K562 (cell line): ENCODE measurements around the gene C1orf74. TPM values are rescaled to one million over a fixed set of nuclear protein-coding genes. Genes with fewer than 3 reads are reported as not detected.

ENCODE experiments used
- RBBP5 ChIP-seq: fragments of 200-600 bp; sonication (generic); IDR thresholded peaks from 2 replicates; pipeline ENCODE4 v1.6.1; 2012; ENCODE audit warnings: borderline replicate concordance, mild to moderate bottlenecking, low read length, control low read depth, inconsistent platforms; ENCODE audit not compliant: insufficient read depth, poor library complexity, severe bottlenecking
- SNRNP70 ChIP-seq: fragments of 200-400 bp; formaldehyde crosslinking; optimal IDR thresholded peaks from 2 replicates; pipeline ENCODE3; 2017; ENCODE audit warnings: low read depth, low read length
- SRSF9 ChIP-seq: fragments of 200-400 bp; formaldehyde crosslinking; IDR thresholded peaks from 2 replicates; pipeline ENCODE4 v1.6.1; 2017; ENCODE audit warnings: low read depth, low read length, borderline replicate concordance
- polyA plus RNA-seq, 8 experiments: library from polyadenylated mRNA; depleted of rRNA in 4 of 8; stranded (reverse) in 5 of 8; unstranded in 3 of 8; fragments of >200 nt; fragmentation: Nextera tagmentation in 2 of 8; fragmentation: Illumina TruSeq in 1 of 8; extraction: Ambion mirVana in 2 of 8; extraction: Trizol in 1 of 8; gene quantifications; 2 replicates each; pipeline versions ENCODE4 v1.2.1 to v1.2.3, GENCODE V29; 2011 to 2014; ENCODE audit warnings: inconsistent platforms in 1 of 8, missing spikeins in 1 of 8
- total RNA-seq, 7 experiments: library from RNA; depleted of rRNA in 6 of 7; stranded (reverse); fragments of >200 nt in 6 of 7; fragmentation: Illumina TruSeq in 2 of 7; extraction: Trizol in 2 of 7; gene quantifications; 2 replicates each; pipeline versions ENCODE4 v1.2.1 to v1.2.3, GENCODE V29; 2011 to 2021; ENCODE audit warnings: low replicate concordance in 1 of 7
- TF ChIP-seq, protein P1 (sequence below), 2 experiments: fragments of 450-650 bp; formaldehyde crosslinking in 1 of 2; IDR thresholded peaks; 2 replicates each; pipeline versions ENCODE4 v1.4.0 to v1.6.1; 2014 to 2020; ENCODE audit warnings: mild to moderate bottlenecking in 2 of 2, borderline replicate concordance in 1 of 2, low read depth in 1 of 2

Gene C1orf74
- total and polyA plus RNA-seq, 9 of the 15 experiments (the other 6 are each of a cell fraction or from before 2014, with no cell fraction given): 4.0 to 7.6 (median 5.7) TPM

- TF ChIP-seq RBBP5 (no peak), SRSF9 (no peak), SNRNP70 (no peak)
- TF ChIP-seq, protein P1, sequence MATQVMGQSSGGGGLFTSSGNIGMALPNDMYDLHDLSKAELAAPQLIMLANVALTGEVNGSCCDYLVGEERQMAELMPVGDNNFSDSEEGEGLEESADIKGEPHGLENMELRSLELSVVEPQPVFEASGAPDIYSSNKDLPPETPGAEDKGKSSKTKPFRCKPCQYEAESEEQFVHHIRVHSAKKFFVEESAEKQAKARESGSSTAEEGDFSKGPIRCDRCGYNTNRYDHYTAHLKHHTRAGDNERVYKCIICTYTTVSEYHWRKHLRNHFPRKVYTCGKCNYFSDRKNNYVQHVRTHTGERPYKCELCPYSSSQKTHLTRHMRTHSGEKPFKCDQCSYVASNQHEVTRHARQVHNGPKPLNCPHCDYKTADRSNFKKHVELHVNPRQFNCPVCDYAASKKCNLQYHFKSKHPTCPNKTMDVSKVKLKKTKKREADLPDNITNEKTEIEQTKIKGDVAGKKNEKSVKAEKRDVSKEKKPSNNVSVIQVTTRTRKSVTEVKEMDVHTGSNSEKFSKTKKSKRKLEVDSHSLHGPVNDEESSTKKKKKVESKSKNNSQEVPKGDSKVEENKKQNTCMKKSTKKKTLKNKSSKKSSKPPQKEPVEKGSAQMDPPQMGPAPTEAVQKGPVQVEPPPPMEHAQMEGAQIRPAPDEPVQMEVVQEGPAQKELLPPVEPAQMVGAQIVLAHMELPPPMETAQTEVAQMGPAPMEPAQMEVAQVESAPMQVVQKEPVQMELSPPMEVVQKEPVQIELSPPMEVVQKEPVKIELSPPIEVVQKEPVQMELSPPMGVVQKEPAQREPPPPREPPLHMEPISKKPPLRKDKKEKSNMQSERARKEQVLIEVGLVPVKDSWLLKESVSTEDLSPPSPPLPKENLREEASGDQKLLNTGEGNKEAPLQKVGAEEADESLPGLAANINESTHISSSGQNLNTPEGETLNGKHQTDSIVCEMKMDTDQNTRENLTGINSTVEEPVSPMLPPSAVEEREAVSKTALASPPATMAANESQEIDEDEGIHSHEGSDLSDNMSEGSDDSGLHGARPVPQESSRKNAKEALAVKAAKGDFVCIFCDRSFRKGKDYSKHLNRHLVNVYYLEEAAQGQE (IDR thresholded peaks at IDR 0.05; ENCODE audit: borderline replicate concordance): no peak
- TF ChIP-seq, protein P1 (CRISPR knock-in tag; IDR thresholded peaks at IDR 0.05; ENCODE audit: low read depth): no peak
Observed at GRCh38 chr1:209791920-209792319, 7.6 kb upstream of the C1orf74 start (continued).
